SU-DHL-6 (cell line): ENCODE results near the gene DPP3.

Experiments
- CTCF ChIP-seq: fragments of 200-600 bp; sonication (generic); IDR thresholded peaks from one replicate; pipeline ENCODE4 v1.5.1; 2017; ENCODE audit warnings: antibody characterized with exemption, mild to moderate bottlenecking, low read length, moderate library complexity; ENCODE audit not compliant: insufficient read depth, poor library complexity, severe bottlenecking
- EZH2phosphoT487 ChIP-seq: fragments of 200-600 bp; sonication (generic), shearing (Covaris generic); conservative IDR thresholded peaks from 2 replicates; pipeline ENCODE4 v1.6.1; 2018; ENCODE audit warnings: mild to moderate bottlenecking, antibody characterized with exemption, low read length, moderate library complexity, mixed read lengths

GRCh38 chr11:66539170-66539869, 59.1 kb downstream of the DPP3 start:
- TF ChIP-seq CTCF (no peak), EZH2phosphoT487 (no peak)
